ENCODE results near the gene SPACA9.

SPACA9 gene

DNA sequence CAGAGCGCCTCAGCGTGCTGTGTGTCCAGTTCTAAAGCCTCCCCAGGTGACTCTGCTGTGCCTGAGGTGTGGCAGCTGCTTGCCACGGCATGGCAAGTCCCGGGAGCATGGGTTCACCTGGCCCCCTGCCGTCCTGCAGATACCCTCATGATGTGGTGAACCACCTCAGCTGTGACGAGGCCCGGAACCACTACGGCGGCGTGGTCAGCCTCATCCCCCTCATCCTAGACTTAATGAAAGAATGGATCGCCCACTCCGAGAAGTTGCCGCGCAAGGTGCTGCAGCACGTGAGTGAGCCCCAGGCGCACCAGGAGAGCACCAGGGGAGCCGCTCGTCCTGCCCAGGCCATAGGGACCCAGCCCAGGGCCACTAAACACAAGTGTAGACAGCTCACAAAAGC, 9.5 kb downstream of the SPACA9 start:
- no peak for DNase-seq
- Mint-ChIP-seq H3K27me3 (no peaks in the 10 kb centered on the region), H3K9me3 (no peaks in the 10 kb centered on the region), H3K36me3 (ENCODE audit: insufficient read depth) (peaks cover 4% of the 10 kb centered on the region), H3K27ac (peak overlapping the region in 1 of 2 donors; percentile 91), H3K4me3 (no peak overlapping the region), H3K4me1 (ENCODE audit: low read depth in 2 of 2) (peaks cover 5 to 9% of the 10 kb centered on the region in 2 donors)
- no peak for ATAC-seq (replicated peaks)

DNA sequence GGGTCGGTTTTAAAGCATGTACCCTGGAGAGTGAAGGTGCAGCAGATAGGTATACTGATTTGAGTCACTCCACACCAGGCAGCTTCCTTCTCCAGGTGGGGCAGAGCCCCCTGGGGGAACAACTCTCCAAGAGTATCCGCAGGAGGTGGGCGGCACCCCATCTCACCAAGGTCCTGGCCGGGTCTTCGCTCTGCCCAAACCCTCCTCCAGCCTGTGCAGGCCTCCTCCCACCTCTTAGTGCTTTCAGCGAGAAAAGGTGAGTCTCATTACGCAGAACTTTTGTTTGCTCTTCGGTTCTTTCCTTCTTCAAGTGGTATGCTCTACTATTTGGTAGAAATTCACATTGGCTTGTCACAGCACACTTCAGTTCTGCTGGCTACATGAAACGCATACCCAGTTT, 13.7 kb downstream of the SPACA9 start:
- Mint-ChIP-seq H3K4me3 (no peak overlapping the region), H3K4me1 (ENCODE audit: low read depth in 2 of 2) (peaks cover 5 to 9% of the 10 kb centered on the region in 2 donors), H3K27me3 (no peaks in the 10 kb centered on the region), H3K9me3 (no peaks in the 10 kb centered on the region), H3K36me3 (ENCODE audit: insufficient read depth) (peaks cover 27% of the 10 kb centered on the region), H3K27ac (no peak overlapping the region)
- ATAC-seq (replicated peaks) (no peak), DNase-seq (no peak)

DNA sequence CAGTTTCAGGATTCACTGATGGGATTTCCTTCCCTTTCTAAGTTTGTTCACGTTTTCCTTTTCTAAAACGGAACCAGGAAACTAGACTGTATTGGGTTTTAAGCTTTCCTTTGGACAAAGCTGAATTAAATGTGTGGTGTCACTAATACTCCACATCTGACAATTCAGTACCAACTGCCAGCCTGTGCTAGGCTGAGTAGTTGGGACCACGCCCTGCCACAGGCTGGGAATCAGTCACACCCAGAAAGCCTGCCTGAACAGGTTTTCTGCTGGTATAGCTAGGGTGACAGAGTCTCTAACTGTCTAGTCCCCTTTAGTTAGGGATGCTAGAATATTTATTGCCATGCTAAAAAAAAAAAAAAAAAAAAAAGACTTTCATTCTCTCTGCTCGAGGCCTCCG, 15.6 kb downstream of the SPACA9 start:
- Mint-ChIP-seq H3K27ac (no peak overlapping the region), H3K4me1 (ENCODE audit: low read depth in 2 of 2) (no peaks in the 10 kb centered on the region), H3K36me3 (ENCODE audit: insufficient read depth) (peaks cover 38% of the 10 kb centered on the region), H3K9me3 (no peaks in the 10 kb centered on the region), H3K4me3 (no peak overlapping the region), H3K27me3 (no peaks in the 10 kb centered on the region)
- no peak for ATAC-seq (replicated peaks)
- DNase-seq, result no peak

DNA sequence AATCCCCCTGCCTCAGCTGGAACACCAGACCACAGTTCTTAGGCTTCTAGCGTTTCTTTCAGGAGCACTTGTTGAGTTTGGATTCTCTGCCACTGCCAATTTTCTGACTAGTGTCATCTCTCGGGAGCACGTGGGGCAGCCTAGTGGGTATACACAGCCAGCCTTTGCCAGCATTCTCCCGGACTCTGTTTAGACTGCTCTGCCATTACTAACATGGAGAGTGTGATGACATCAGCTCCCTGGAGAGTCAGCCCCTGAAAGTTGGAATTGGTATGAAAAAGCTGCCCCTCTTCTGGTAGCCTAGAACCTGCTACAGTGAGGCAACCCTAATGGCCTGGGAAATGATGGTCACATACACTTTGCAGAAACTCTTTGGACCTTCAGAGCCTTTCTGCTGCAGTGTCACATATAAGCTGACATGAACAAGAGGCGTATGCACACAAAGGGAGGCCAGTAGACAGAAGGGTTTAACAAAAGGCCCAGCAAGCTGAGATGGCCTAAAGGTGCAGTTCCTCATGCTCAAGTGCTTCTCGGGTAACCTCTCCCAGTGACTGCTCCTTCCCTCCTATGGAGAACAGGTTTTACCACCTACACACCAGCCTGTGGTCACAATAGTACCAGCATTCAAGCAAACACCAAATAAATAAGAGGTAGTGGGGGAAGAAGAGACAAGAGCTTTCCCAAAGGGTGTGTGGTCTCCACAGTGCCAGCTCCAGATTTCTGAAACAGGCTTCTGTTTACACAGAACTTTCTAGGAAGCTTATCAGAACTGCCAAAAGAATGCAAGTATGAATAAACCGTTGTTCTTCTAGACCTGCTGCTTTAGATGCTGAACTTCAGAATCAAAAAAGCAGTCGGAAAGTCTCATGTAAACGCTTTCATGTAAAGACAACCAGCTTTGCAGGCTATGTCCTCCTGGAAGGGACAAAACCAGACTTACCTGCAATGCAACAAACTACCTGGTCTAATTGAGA, 16.5 kb downstream of the SPACA9 start:
- Mint-ChIP-seq H3K27ac (peak overlapping the region in 1 of 2 donors; percentile 54), H3K9me3 (no peaks in the 10 kb centered on the region), H3K4me1 (ENCODE audit: low read depth in 2 of 2) (no peaks in the 10 kb centered on the region), H3K27me3 (no peaks in the 10 kb centered on the region), H3K36me3 (ENCODE audit: insufficient read depth) (peaks cover 46% of the 10 kb centered on the region), H3K4me3 (no peak overlapping the region)
- no peak for DNase-seq
- no peak for ATAC-seq (replicated peaks)

DNA sequence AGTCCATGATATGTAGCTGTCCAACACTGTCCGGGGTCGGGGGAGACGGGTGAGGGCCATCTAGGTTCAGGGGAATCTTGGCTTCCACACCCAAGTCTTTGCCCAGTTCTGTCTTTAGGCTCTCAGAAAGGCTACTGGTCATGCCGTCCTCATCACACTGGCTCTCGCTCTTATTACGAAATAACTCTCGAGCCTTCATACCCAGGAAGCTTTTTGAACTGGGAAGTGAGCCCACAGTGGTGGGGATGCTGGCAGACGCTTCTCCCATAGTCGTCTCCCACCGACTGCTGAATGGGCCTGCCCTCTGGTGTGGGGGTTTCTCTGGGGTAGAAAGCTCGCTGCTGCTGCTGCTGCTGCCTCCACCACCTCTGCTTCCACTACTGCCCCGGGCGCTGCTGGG, 17.6 kb downstream of the SPACA9 start:
- Mint-ChIP-seq H3K4me1 (ENCODE audit: low read depth in 2 of 2) (no peaks in the 10 kb centered on the region), H3K4me3 (no peak overlapping the region), H3K36me3 (ENCODE audit: insufficient read depth) (peaks cover 55% of the 10 kb centered on the region), H3K9me3 (no peaks in the 10 kb centered on the region), H3K27me3 (no peaks in the 10 kb centered on the region), H3K27ac (peak overlapping the region in 1 of 2 donors; percentile 15)
- no peak for DNase-seq
- no peak for ATAC-seq (replicated peaks)

DNA sequence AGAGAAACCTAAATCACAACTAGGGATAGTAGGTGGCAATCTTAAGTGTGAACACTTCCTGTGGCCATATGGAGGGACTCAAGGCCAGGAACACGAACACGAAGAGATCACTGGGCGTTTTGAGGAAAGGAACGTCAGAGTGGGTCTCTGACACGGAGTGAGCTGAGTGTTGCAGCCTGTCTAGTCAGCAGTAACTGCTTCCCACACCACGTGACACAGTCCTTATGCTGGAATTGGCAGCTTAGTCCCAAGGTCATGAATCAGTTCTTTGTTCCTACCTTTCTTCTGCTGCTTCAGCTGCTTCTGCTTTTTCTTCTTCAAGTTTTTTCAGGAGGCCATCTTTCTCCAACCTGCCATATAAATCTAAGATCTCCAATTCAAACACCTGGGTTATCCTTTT, 18.2 kb downstream of the SPACA9 start:
- H3K9me3 Mint-ChIP-seq, result no peaks in the 10 kb centered on the region
- peak overlapping the region in 1 of 2 donors; percentile 15 for H3K27ac Mint-ChIP-seq
- H3K4me1 Mint-ChIP-seq (ENCODE audit: low read depth in 2 of 2), result peaks cover 4 to 5% of the 10 kb centered on the region in 2 donors
- H3K27me3 Mint-ChIP-seq, result no peaks in the 10 kb centered on the region
- ATAC-seq (replicated peaks), result no peak
- DNase-seq, result no peak
- no peak overlapping the region for H3K4me3 Mint-ChIP-seq
- H3K36me3 Mint-ChIP-seq (ENCODE audit: insufficient read depth), result peaks cover 55% of the 10 kb centered on the region

DNA sequence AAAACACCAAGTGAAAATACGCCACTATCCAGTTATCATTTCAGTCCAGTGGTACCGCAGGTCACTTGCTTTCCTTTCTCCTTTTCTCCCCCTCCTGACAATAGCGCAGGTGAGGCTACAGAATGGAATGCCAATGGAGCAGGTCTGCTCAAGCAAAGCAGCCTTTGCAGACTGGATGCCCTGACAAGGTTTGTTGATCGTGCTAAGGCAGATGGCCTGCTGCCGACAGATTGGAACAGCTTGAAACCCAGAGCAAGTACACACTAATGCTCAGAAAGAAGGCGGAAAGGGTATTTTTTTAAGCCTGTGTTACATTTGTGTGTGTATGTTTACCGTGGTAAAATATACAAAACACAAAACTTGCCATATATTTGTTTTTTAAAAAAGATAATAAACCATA, 19.4 kb downstream of the SPACA9 start:
- peaks cover 55% of the 10 kb centered on the region for H3K36me3 Mint-ChIP-seq (ENCODE audit: insufficient read depth)
- no peaks in the 10 kb centered on the region for H3K27me3 Mint-ChIP-seq
- H3K9me3 Mint-ChIP-seq, result no peaks in the 10 kb centered on the region
- no peak overlapping the region for H3K4me3 Mint-ChIP-seq
- no peak for ATAC-seq (replicated peaks)
- no peak overlapping the region for H3K27ac Mint-ChIP-seq
- no peak for DNase-seq
- H3K4me1 Mint-ChIP-seq (ENCODE audit: low read depth in 2 of 2), result peaks cover 4 to 7% of the 10 kb centered on the region in 2 donors

DNA sequence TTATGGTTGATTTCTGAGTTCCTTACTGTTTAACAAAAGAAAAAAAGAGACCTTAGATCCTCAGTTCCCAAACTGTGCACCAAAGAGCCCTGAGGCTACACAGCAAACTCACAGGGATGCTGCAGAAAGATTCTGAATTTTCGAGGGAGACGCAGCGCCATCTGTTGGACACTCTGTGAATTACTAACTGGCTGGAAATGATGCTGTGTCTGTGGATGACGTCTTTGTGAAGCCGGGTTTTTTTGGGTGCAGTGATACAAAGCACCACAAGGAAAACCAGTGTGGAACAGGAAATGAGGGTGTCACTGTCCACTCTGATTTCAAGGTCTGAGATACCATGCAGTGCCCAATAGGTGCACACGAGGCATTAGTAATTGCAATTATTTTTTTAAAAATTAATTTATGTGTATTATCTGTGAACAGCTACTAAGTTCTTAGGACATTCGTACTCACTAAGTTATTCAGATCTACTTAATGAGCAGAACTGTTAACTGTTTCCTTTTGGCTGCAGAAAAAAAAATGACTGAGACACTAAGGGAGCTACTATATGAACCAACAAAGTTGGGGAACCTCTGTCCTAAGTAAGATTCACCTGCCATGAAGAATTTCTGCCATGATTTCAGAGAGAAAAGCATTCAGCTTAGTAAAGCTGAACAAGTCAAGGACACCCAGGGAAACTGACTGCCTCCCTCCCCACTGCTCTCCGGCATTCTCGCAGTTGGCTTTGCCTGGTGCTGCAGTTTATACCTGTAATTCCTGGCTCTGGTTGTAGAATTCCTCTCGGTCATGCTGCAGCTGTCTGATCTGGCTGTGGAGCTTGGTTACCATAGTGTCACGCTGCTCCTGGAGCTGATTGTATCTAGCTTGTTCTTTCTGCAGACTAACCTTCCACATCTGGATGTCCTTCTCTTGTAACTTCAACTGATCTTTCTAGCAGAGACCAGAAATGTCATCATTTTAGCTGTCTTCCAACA, 23.4 kb downstream of the SPACA9 start:
- Mint-ChIP-seq H3K36me3 (ENCODE audit: insufficient read depth) (peaks cover 49% of the 10 kb centered on the region), H3K27ac (peak overlapping the region; percentile 66 to 81), H3K27me3 (no peaks in the 10 kb centered on the region), H3K4me1 (ENCODE audit: low read depth in 2 of 2) (peaks cover 4 to 7% of the 10 kb centered on the region in 2 donors), H3K4me3 (no peak overlapping the region), H3K9me3 (no peaks in the 10 kb centered on the region)
- ATAC-seq (replicated peaks), result peak; percentile 99
- DNase-seq, result peak; percentile 75 to 86 (median 80)

DNA sequence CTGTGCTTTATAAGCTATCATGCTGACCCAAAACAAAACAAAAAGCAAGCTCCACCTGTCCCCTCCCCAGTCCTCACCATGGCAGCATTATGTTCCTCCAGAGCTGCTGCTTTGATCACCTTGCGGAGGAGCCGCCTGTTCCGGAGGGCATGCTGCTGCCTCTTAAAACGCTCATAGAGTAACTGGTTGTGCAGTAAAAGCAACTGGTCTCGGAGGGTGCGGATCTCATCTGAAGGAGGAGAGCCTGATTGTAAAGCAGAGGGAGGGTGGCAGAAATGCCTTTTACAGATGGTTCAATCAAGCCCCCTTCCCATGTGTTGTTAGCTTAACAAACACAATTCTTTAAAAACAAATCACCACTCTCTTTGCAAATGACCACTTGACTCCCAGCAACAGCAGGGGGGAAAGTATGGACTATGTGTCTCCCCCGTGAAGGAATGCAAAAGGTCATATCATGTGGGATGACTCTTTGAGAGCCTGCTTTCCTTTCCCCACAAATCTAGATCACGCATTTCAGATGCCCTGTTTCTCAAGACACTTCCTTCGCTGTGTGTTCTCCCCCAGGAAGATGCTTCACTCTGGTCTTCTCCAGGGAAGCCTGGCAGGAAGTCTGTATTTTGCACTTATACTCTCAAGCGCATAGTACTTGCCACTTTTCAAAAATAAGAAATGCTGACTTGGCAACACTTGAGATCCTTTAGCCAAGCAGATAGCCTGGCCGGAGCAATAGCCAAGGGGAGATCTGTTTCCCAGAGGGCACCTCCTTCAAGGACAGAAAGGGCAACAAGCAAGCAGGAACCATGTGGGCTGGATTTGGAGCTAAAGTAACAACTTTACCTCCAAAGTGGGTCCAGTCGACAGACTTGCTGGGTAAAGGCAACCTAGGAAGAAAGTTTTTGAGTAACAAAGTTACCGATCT, 25.1 kb downstream of the SPACA9 start:
- Mint-ChIP-seq H3K27ac (no peak overlapping the region), H3K4me3 (no peak overlapping the region), H3K36me3 (ENCODE audit: insufficient read depth) (peaks cover 35% of the 10 kb centered on the region), H3K4me1 (ENCODE audit: low read depth in 2 of 2) (peaks cover 11 to 14% of the 10 kb centered on the region in 2 donors), H3K27me3 (no peaks in the 10 kb centered on the region), H3K9me3 (no peaks in the 10 kb centered on the region)
- ATAC-seq (replicated peaks) (no peak), DNase-seq (no peak)

DNA sequence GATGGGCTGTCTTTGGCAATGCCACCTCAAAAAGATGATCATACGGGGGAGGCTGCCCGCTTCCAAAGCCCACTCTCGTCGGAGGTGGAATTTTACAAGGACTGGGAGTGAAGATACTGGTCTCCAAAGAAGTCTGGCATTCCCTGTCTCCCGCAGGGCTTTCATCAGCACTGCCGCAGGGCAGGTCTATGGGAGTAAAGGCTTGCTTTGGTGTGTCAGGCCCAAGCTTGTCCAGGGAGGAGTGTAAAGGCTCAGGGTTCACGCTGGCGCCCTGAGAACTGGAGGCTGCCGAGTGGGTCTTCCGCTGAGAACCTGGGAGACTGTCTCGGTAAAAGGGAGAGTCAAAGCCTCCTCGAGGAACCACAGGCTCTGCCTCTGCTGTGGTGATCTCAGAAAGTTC, 27.0 kb downstream of the SPACA9 start:
- H3K36me3 Mint-ChIP-seq (ENCODE audit: insufficient read depth), result peaks cover 37% of the 10 kb centered on the region
- no peak overlapping the region for H3K4me3 Mint-ChIP-seq
- DNase-seq (no peak), ATAC-seq (replicated peaks) (no peak)
- H3K27me3 Mint-ChIP-seq, result no peaks in the 10 kb centered on the region
- H3K27ac Mint-ChIP-seq, result peak overlapping the region in 1 of 2 donors; percentile 49
- no peaks in the 10 kb centered on the region for H3K9me3 Mint-ChIP-seq
- H3K4me1 Mint-ChIP-seq (ENCODE audit: low read depth in 2 of 2), result peaks cover 14 to 17% of the 10 kb centered on the region in 2 donors

DNA sequence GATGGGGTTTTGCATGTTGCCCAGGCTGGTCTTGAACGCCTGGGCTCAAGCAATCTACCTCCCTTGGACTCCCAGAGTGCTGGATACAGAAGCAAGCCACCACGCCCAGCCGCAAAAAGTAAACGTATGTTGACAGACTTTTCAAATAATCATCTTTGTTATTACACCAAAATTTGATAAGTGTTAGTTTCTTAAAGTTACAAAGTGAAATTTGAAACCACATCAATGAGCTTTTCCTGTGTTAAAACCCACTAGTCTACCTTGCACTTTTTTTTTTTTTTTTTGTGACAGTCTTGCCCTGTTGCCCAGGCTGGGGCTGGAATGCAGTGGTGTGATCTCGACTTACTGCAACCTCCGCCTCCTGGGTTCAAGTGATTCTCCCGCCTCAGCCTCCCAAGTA, 29.9 kb downstream of the SPACA9 start:
- H3K27ac Mint-ChIP-seq, result peak overlapping the region; percentile 64 to 86
- ATAC-seq (replicated peaks), result peak; percentile 97
- no peaks in the 10 kb centered on the region for H3K9me3 Mint-ChIP-seq

DNA sequence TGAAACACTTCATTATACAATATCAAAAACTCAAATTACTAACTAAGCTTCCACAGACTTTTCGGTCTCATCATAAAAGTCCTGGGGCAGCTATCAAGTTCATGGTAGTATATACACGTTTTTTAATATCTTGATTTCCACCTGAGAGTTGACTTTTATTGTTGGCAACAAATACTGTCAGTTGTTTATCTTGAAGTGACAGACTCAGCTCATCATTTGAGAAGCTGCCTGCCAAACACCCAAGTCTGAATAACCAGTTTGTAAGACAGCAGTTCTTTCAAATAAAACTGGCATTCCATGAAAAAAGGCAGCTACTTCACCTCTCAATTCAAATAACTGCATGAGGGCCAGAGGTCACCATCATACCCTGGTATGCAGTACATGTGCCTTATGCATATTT, 30.6 kb downstream of the SPACA9 start:
- DNase-seq (no peak), ATAC-seq (replicated peaks) (no peak)
- peaks cover 53% of the 10 kb centered on the region for H3K36me3 Mint-ChIP-seq (ENCODE audit: insufficient read depth)
- no peak overlapping the region for H3K4me3 Mint-ChIP-seq
- peaks cover 10 to 12% of the 10 kb centered on the region in 2 donors for H3K4me1 Mint-ChIP-seq (ENCODE audit: low read depth in 2 of 2)
- H3K27me3 Mint-ChIP-seq, result no peaks in the 10 kb centered on the region
- H3K9me3 Mint-ChIP-seq, result no peaks in the 10 kb centered on the region
- peak overlapping the region; percentile 64 to 86 for H3K27ac Mint-ChIP-seq

More for the DNA sequence above, 29.9 kb downstream of the SPACA9 start:
- Mint-ChIP-seq H3K4me1 (ENCODE audit: low read depth in 2 of 2) (peaks cover 10 to 12% of the 10 kb centered on the region in 2 donors), H3K36me3 (ENCODE audit: insufficient read depth) (peaks cover 48% of the 10 kb centered on the region), H3K4me3 (peak overlapping the region; percentile 65 to 70), H3K27me3 (no peaks in the 10 kb centered on the region)
- peak; percentile 45 to 54 (median 47) for DNase-seq

Measured in effector memory CD8-positive, alpha-beta T cell (primary cell).